Right ventricle myocardium superior (tissue), 1 donor: ENCODE data around the gene CNIH1. TPM values are rescaled to one million over a fixed set of nuclear protein-coding genes. Genes with fewer than 3 reads are reported as not detected.
"Not testable (repeated sequence)": the region's sequence is repeated elsewhere in the genome, so short reads cannot be mapped to it uniquely, and the experiment has no call there.

Experiments used
- ATAC-seq: fragments of 200-7000 bp; cut with Tn5 transposase; one replicate; pipeline ENCODE4 v1.9.1; 2020; ENCODE audit warnings: mild to moderate bottlenecking; ENCODE audit not compliant: poor library complexity
- DNase-seq: peaks from one replicate; pipeline ENCODE4 v3.0.0-alpha.2; 2020
- intact Hi-C: fragments of 100-400 bp; cut with DNase I; formaldehyde crosslinking; loops from one replicate; pipeline ENCODE4 v1.11.2; 2022
- total RNA-seq: library from RNA; stranded (reverse); fragmentation: NEBNext Ultra II Directional; extraction: Animal tissue kit (Norgen Biotek cat#: 25700); gene quantifications from one replicate; pipeline ENCODE4 v1.2.1, GENCODE V29; 2021
- donor health status: DM: no; HTN: yes; CAD: no; lungs with severe emphysema.

CNIH1 gene
- total RNA-seq, 1 donor from 2014 or later, result 97.0 TPM

DNA sequence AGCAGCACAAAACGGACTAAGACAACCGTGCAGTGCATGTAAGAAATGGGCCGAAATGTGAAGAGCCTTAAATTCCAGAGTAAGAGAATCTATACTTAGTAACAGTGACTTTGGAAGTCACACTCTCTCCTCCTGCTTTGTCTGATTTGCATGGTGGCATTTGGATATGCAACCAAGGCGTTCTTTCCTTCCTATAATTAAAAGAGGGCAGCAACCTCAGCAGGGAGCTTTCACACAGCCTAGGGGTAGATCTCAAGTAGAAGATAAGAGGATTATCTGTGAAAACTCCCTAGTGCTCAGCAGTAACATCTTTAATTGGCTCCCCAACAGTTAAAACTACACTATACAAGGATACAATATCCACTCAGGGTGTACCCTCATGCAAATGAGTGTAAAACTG, 31.1 kb upstream of the CNIH1 start:
- peak; percentile 73 for ATAC-seq
- no peak for DNase-seq
- intact Hi-C loops, result no loop called here

- intact Hi-C loops, result no loop called here
- DNase-seq, result no peak
- ATAC-seq, result peak; percentile 76
Measured at GRCh38 chr14:54471641-54472040, 30.5 kb upstream of the CNIH1 start.

GRCh38 chr14:54470701-54471100, 29.5 kb upstream of the CNIH1 start:
- ATAC-seq, result no peak
- intact Hi-C loops, result no loop called here
- no peak for DNase-seq

- ATAC-seq (no peak), DNase-seq (no peak)
- intact Hi-C loops, result no loop called here
Measured at GRCh38 chr14:54467280-54467679, 26.1 kb upstream of the CNIH1 start.

GRCh38 chr14:54465654-54466053, 24.5 kb upstream of the CNIH1 start:
- ATAC-seq (no peak), DNase-seq (no peak)
- intact Hi-C loops, result no loop called here

DNA sequence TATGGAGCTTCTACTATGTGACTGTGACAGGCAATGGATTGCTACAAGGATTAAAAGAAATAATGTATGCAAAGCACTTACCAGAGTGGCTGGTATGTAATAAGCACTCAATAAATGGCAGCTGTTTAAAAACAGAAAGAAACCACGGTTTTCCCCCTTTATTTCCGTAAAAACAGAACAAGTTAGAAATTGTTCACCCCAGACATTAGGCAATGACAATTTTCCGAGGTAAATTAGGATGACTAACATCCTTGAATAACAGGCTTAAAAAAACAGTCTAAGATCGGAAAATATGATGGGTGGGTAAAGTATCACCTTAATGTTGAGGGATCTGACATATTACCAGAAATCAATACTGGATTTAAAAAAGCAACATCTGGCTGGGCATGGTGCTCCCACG, 20.9 kb upstream of the CNIH1 start:
- ATAC-seq, result no peak
- intact Hi-C loops, result no loop called here

DNA sequence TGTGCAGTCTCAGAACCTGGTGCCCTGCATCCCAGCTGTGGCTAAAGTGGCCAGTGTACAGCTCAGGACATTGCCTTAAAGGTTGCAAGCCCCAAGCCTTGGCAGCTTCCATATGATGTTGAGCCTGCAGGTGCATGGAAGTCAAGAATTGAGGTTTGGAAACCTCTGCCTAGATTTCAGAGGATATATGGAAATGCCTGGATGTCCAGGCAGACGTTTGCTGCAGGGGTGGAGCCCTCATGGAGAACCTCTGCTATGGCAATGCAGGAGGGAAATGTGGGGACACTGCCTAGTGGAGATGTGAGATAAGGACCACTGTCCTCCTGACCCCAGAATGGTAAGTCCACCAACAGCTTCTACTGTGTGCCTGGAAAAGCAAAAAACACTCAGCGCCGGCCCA, 17.9 kb upstream of the CNIH1 start:
- intact Hi-C loops, result no loop called here
- ATAC-seq, result no peak
- no peak for DNase-seq

More for the DNA sequence above, 20.9 kb upstream of the CNIH1 start:
- DNase-seq, result no peak

- ATAC-seq, DNase-seq, intact Hi-C loops: not testable (repeated sequence)
Measured at GRCh38 chr14:54458536-54458935, 17.4 kb upstream of the CNIH1 start.

DNA sequence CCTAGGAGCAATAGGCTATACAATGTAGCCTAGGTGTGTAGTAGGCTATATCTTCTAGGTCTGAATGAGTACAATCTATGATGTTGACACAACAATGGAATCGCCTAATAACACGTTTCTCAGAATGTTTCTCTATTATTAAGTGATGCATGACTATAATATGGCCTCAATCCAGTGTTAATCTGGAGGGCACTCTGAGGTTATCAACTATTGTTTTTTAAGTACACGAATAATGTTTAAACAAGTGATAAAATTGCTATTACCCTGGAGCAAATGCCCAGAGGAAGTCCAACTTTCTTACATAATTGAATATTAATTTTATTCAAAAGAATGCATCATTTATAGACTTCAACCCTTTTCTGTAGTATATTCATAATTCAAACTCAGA, 16.4 kb upstream of the CNIH1 start:
- DNase-seq, result no peak
- intact Hi-C loops, result no loop called here
- ATAC-seq, result no peak

- DNase-seq, intact Hi-C loops, ATAC-seq: not testable (repeated sequence)
Measured at GRCh38 chr14:54456820-54457608, 15.8 kb upstream of the CNIH1 start.

DNA sequence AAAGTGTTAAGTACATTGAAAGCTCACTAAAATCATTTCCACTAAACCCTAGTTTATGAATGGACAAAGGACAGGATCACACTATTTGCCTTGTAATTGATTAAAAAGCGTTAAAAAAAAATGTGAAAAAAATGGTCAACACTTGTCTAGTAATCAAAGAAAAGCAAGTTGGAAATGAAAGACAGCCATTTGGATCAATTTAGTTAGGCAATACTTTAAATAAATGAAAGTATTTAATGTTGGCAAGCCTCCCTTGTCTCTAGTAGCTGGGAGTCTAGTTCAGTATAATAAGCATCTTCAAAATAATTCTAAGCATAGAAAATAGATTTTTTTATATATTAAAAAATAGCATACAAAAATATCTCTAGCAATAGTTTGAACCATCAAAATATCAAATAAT, 14.2 kb upstream of the CNIH1 start:
- DNase-seq (no peak), ATAC-seq (no peak)
- intact Hi-C loops, result no loop called here

- ATAC-seq, result not testable (repeated sequence)
Measured at GRCh38 chr14:54453990-54454389, 12.8 kb upstream of the CNIH1 start.

GRCh38 chr14:54453252-54453651, 12.1 kb upstream of the CNIH1 start:
- intact Hi-C loops, result no loop called here
- no peak for DNase-seq
- ATAC-seq, result no peak

More at GRCh38 chr14:54453990-54454389, 12.8 kb upstream of the CNIH1 start:
- DNase-seq, intact Hi-C loops: not testable (repeated sequence)

GRCh38 chr14:54451961-54452360, 10.8 kb upstream of the CNIH1 start:
- ATAC-seq (no peak), DNase-seq (no peak)
- intact Hi-C loops, result no loop called here

DNA sequence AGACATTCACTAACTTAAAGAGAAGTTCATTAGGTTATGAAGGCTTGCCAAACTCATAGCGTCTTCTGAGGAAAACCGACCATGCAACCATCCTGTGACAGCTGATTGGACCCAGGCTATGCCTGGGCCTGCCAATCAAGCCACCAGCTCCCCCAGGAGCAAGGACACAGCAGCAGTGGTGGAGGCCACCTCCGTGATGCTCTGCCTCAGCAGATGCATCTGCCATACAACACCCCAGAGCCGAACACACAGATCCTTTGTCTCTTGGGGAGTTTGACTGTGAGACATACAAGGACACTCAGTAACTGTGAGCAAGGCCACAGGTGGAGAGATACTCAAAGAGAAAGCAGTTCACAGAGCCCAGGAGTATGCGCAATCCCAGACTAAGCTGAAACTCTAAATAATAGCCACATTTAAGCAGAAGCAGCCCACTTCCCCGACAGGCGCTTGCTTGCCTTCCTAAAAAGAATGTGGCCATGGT, 10.0 kb upstream of the CNIH1 start:
- DNase-seq, result no peak
- intact Hi-C loops, result no loop called here
- ATAC-seq, result no peak

DNA sequence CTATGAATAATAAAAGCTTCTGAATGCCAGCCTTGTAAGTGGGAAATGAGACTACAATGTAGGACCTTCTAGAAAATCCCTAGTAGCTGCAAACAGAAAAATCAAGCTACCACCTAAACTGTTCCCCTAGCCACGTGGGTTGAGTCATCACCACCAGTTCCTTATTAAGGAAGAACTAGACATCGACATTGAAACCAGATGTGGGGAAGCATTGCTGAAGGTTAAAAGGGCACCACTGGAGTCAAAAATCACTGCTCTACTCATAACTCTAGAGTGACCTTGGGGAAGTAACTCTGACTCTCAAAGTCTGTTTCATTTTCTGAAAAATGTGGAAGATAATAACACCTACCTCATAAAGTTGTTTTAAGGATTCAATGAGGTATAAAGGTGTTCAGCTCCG, 9.4 kb upstream of the CNIH1 start:
- ATAC-seq, result no peak
- intact Hi-C loops, result no loop called here
- DNase-seq, result no peak

- intact Hi-C loops, result no loop called here
- ATAC-seq (peak; percentile 39), DNase-seq (no peak)
Measured at GRCh38 chr14:54447231-54447692, 6.1 kb upstream of the CNIH1 start.

DNA sequence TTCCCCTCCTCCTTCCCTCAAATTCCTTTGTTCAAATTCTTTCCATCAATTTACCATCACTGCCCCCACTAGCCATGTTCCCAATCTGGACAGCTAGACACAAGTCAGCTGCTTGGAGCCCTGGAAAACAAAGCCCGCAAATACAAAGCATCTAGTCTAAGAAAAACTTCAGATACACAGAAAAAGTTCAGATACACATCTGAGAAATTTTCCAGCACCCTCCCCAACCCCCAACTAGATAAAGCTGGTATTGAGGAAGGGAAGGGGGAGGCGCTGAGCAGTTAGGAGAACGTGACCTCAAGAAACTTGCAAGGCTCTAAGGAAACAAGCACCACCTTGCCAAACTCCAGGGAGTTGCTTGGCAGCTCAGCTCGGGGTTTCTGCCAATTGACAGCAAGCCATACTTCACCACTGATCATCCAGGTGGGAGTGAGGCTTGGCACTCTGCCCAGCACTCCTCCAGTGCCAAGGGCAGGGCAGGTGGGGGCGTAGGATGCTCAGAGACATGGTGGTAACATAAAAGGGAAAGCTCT, 5.1 kb upstream of the CNIH1 start:
- ATAC-seq, result no peak
- no peak for DNase-seq
- intact Hi-C loops, result no loop called here

DNA sequence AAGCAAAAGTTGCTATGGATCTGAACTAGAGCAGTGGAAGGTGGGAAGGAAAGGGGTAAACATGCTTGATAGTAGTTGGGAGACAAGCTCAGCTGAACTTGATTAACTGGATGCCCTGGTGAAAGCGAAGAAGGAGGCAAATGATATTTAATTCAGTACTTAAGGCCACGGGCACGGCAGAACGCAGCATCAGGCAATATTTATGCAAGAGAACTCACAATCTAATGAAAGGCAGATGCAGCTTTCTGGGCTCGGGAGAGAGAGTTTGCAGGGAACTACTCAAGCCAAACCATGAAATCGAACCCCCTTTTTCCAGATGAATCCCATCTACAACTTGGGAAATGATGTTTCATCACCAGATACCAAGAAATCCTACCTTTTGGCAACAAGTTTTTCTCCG, 3.5 kb upstream of the CNIH1 start:
- ATAC-seq, result no peak
- intact Hi-C loops, result no loop called here

GRCh38 chr14:54443981-54444380, 2.8 kb upstream of the CNIH1 start:
- DNase-seq (no peak), ATAC-seq (no peak)
- intact Hi-C loops, result no loop called here

More for the DNA sequence above, 3.5 kb upstream of the CNIH1 start:
- DNase-seq, result no peak
